D341Med (cell line): ENCODE measurements around the gene ELFN1.
"Not testable (repeated sequence)": the region's sequence is repeated elsewhere in the genome, so short reads cannot be mapped to it uniquely, and the experiment has no call there.

Experiments
- DNase-seq: peaks from one replicate; pipeline ENCODE4 v3.0.0; 2012; ENCODE audit warnings: low spot score

The ELFN1 gene

DNA sequence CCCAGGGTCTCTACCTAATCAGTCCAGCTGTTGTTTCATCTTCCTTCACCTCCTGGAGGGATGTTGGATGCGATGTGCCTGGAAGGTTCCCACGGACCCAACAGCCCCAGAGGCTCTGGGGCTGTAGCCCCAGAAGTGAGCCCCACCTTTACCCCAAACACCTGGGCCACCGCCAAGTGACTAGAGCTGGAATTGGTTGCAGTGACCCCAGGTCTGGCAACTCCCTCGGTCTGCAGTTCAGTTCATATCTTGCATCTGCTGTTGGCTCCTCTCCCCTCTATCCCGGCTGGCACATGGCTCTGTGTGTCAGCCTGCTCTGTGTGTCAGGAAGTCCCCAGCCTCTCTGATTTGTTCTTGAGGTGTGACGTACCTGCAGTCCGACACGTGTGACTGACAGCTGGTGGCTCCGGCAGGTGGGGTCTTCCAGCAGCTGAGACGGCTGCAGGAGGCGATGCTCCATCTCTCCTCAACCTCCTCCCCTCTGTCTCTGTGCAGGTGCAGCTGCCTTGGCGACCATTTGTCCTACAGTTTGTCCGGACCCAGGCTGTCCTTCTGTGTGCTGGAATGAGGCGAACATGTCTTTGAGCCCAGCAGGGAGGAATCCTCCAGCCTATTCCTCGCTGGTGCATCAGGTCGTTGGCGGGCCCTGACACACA lies 38.6 kb downstream of the ELFN1 start:
- DNase-seq, result no peak

GRCh38 chr7:1709281-1709680 lies 39.2 kb downstream of the ELFN1 start:
- peak; percentile 8 for DNase-seq

DNA sequence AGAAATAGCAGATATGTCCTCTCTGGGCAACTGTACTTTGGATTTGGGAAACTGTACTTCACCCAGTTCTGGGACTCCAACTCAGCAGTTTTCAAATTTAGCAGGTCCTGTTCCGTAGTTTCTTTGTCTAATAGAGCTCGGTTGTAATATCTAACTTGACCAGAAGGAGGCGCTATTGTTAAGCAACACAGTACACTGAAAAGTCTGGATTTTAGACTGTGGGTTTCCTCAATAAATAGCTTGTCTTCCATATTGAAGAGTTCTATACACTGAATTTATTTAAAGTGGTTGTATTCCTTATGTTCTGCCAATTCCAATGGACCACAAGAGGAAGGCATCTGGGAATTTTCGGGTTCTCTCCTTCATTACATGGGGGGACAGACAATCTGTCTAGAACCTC lies 39.8 kb downstream of the ELFN1 start:
- no peak for DNase-seq

GRCh38 chr7:1710936-1711335 lies 40.9 kb downstream of the ELFN1 start:
- DNase-seq, result no peak

GRCh38 chr7:1712907-1713501 lies 42.9 kb downstream of the ELFN1 start:
- DNase-seq, result peak; percentile 61

GRCh38 chr7:1713502-1714484 lies 43.7 kb downstream of the ELFN1 start:
- DNase-seq, result peak; percentile 83

- no peak for DNase-seq
These were observed 44.7 kb downstream of the ELFN1 start for GRCh38 chr7:1714583-1715330.

GRCh38 chr7:1715331-1715625 lies 45.2 kb downstream of the ELFN1 start:
- DNase-seq, result no peak

DNA sequence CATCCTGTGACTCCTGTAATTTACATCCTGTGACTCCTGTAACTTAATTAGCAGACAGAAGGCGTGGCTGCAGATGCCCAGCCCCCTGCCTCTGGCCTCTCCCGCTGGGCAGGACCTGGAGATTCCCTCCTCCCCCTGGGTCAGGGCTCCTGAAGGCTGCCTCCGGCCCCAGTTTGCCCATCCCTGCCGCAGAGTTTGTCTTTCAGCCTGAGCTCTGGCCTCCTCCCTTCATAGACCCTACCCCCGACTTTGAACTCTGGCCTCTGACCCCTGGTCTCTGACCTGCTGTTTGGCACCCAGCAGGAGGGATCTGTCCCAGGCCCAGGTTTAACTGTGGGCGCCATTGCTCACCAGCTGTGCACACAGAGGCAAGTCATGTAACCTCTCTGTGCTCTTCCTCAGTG lies 45.6 kb downstream of the ELFN1 start:
- DNase-seq, result no peak

- DNase-seq, result no peak
These were observed 46.4 kb downstream of the ELFN1 start for GRCh38 chr7:1716263-1717094.

GRCh38 chr7:1717095-1717483 lies 47.0 kb downstream of the ELFN1 start:
- no peak for DNase-seq

DNA sequence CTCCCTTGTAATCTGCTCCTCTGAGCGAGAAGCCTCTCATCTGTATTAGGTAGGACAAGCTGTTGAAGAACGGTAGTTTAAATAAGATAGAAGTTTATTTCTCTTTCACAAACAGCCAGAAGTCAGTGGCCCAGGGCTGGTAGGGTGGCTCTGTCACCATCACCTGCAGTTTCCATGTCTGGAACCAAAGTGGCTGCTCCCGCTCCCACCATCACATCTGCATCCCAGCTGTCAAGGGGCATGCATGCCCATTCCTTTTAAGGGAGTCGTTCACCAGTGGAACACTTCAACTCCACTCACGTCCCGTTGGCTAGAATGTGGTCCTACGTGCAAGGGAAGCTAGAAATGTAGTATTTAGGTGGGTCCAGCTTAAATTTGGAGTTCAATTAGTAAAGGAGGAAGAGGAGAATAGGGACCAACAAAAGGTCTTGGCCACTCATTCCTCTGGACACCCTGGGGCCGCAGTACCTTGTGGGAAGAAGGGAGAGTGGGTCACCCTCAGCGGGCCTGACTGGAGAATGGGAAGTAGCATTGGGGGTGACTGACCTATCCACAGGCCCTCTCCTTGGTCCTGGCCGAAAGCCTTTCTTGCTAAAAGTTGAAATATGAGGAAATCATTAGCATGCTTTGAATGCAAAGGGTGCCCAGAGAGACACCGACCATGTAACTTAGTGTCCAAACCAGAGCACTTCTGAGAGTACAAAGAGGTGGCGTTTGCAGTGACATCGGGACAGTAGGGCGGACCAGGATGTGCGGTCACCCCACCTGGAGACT lies 48.0 kb downstream of the ELFN1 start:
- DNase-seq, result no peak

- DNase-seq, result not testable (repeated sequence)
These were observed 48.8 kb downstream of the ELFN1 start for GRCh38 chr7:1718850-1719249.

GRCh38 chr7:1719256-1719655 lies 49.2 kb downstream of the ELFN1 start:
- DNase-seq, result peak; percentile 76

DNA sequence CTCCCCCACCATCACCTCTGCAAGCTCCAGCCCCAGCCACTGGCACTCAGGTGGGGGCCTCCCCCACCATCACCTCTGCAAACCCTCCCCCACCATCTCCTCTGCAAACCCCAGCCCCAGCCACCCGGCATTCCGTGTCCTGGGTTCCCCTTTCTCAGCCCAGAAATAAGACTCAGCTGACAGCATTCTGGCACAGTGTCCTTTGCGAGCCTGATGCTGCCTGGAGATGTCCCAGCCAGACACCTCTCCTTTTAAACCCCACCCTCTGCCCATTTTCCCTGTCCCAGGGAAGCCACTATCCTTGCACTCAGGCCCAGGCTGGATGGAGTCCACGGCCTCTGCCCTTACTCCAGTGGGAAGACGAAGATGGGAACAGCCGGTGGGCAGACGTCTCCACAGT lies 49.8 kb downstream of the ELFN1 start:
- no peak for DNase-seq

DNA sequence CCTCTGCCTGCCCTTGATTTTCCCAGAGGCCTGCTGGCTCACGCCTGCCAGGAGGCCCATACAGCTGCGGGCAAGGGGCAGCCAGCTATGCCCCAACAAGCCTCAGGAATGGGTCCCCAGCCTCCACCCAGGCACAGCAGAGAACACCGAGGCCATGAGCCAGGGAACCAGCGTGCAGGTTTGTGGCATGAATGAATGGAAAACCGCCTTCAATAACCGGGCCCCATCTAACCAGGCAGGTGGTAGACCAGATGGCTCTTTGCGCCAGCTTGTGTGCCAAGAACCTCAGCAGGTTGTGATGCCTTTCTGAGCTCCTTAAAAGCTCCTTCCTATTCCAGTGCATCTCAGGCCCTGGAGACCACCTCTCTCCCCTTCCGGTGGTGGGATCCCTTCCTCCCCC lies 50.2 kb downstream of the ELFN1 start:
- DNase-seq, result peak; percentile 70

GRCh38 chr7:1721047-1721690 lies 51.1 kb downstream of the ELFN1 start:
- DNase-seq, result no peak

DNA sequence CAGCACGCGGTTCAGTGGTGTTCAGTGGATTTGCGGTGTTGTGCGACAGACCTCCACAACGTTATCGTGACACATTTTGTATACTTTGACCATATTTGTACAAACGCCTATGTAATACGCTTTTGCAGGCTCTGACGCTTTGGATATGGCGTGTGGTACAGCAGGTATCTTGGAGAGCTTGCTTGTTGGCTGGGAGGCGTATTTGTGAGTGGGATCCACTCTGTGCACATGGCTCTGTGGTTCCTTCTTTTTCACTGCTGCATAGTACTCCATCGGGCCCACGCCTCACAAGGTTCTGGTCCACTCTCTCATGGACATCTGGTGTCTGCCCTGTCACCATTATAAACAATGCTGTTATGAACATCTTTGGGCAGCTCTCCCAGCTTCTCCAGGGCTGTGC lies 53.2 kb downstream of the ELFN1 start:
- no peak for DNase-seq

GRCh38 chr7:1724118-1724910 lies 54.2 kb downstream of the ELFN1 start:
- DNase-seq, result no peak
